ENCODE results near the gene WHRN.

DNA sequence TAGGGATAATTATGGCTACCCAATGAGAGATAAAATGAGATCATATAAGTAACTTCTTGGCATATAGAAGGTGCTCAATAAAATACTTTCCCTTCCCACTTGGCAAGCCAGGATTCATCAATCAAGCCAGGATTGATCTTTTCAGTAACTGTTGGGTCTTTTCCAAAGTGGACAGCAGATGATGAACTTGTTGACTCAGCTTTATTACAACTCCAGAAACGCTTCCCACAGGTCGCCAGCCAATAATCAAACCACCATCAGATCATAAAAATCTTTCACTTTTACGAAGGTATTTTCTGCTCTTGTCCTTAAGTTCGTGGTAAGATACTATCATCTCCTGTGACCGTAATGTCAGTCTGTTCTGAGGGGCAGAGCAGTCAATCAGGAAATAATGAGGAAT lies 39.8 kb upstream of the WHRN start:
- no peak for TF ChIP-seq SP1 (IDR thresholded peaks at IDR 0.05)
- no peak for TF ChIP-seq PKNOX1 (IDR thresholded peaks at IDR 0.05)
- TF ChIP-seq FOXK2 (IDR thresholded peaks at IDR 0.05), result no peak
- TF ChIP-seq ELF4 (IDR thresholded peaks at IDR 0.05), result no peak
- TF ChIP-seq L3MBTL2 (conservative IDR thresholded peaks at IDR 0.05), result no peak
- no peak for TF ChIP-seq TARDBP (IDR thresholded peaks at IDR 0.05)
- no peak for TF ChIP-seq ARNT (IDR thresholded peaks at IDR 0.05)
- TF ChIP-seq SUZ12 (IDR thresholded peaks at IDR 0.05), result no peak
- no peak for TF ChIP-seq FOXA1 (IDR thresholded peaks at IDR 0.05)
- TF ChIP-seq ZNF384 (IDR thresholded peaks at IDR 0.05), result no peak

All from HEK293T (cell line).